Measurements from ENCODE around the gene SORBS2.

The SORBS2 gene

DNA sequence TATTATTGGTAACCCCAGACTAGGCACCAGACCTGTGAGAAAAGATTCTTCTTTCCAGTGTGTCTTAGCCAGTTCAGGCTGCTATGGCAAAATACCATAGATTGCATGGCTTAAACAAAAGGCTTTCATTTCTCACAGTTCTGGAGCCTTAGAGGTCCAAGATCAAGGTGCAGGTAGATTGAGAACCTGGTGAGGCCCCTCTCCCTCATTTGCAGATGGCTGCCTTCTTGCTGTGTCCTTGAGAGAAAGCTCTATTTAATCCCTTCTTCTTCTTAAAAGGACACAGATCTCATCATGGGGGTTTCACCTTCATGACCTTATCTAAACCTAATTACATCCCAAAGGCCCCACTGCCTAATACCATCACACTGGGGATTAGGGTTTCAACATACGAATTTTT is 273.2 kb downstream of the SORBS2 start:
- Histone ChIP-seq H3K36me3 (ENCODE audit: control insufficient read depth, insufficient read depth, low read length) (no peaks in the 10 kb centered on the region), H3K4me1 (ENCODE audit: control insufficient read depth, insufficient read depth, low read length) (peaks cover 3% of the 10 kb centered on the region), H3K9me3 (ENCODE audit: control insufficient read depth, low read length) (no peaks in the 10 kb centered on the region), H3K4me3 (ENCODE audit: low read length) (no peak overlapping the region), H3K9ac (ENCODE audit: low read length) (no peak overlapping the region), H3K27me3 (ENCODE audit: control insufficient read depth, insufficient read depth, low read length) (peaks cover 57% of the 10 kb centered on the region)

DNA sequence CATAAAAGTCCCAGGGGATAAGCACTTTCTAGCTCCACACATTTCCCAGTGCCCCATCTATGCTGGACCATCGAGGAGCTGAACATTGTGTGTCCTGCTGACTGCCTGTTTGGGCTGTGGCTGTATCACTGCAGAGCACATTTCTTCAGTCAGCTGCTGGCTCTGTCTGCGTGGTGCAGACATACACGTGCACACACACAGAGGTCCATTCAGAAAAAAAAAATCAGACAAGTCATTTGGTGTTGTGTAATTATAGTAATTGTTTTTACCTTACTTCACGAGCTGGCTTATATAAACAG is 275.6 kb downstream of the SORBS2 start:
- Histone ChIP-seq H3K9me3 (ENCODE audit: control insufficient read depth, low read length) (no peaks in the 10 kb centered on the region), H3K36me3 (ENCODE audit: control insufficient read depth, insufficient read depth, low read length) (no peaks in the 10 kb centered on the region), H3K4me1 (ENCODE audit: control insufficient read depth, insufficient read depth, low read length) (peaks cover under 1% of the 10 kb centered on the region), H3K27me3 (ENCODE audit: control insufficient read depth, insufficient read depth, low read length) (peaks cover 56% of the 10 kb centered on the region), H3K9ac (ENCODE audit: low read length) (no peak overlapping the region), H3K4me3 (ENCODE audit: low read length) (no peak overlapping the region)

DNA sequence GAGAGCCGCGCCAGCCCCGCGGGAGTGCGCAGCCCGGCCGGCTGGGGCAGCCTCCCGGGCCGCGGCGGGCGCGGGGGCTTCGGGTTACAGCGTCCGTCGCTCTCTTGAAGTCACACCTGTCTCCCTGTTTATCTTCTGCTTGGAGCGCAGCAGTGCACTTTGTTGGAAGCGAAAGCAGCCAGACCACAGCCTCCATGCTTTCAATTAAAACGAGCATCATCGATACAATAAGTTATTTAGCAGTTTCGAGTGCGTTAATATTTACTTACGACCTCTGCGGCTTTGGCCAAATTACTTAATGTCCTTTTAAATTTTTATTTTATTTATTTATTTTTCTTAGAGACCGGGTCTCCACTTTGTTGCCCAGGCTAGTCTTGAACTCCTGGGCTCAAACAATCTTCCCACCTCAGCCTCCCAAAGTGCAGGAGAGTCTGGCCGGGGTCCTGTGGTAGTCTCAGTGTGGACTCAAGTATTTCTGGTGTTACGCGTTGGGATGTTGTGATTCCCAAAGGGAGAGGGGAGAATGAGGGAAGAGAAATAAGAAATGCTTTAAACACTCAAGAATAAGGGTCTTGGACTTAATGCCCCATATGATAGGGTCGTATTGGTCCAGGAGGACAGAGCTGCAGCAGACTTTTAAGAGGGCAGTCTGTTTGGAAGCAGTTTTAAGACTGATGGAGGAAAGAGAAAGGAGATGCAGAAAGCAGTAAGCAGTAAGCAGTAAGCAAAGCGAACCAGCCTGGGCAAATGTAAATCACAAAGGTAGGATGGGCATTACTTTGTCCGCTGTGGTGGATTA is 276.2 kb downstream of the SORBS2 start:
- Histone ChIP-seq H3K9ac (ENCODE audit: low read length) (no peak overlapping the region), H3K27me3 (ENCODE audit: control insufficient read depth, insufficient read depth, low read length) (peaks cover 50% of the 10 kb centered on the region), H3K9me3 (ENCODE audit: control insufficient read depth, low read length) (no peaks in the 10 kb centered on the region), H3K4me3 (ENCODE audit: low read length) (no peak overlapping the region), H3K4me1 (ENCODE audit: control insufficient read depth, insufficient read depth, low read length) (no peaks in the 10 kb centered on the region), H3K36me3 (ENCODE audit: control insufficient read depth, insufficient read depth, low read length) (no peaks in the 10 kb centered on the region)
